ENCODE results near the gene HHIP. TPM values are rescaled to one million over a fixed set of nuclear protein-coding genes. Genes with fewer than 3 reads are reported as not detected.

HHIP gene
- total RNA-seq, 1 experiment from 2014 or later, result 0.28 TPM

DNA sequence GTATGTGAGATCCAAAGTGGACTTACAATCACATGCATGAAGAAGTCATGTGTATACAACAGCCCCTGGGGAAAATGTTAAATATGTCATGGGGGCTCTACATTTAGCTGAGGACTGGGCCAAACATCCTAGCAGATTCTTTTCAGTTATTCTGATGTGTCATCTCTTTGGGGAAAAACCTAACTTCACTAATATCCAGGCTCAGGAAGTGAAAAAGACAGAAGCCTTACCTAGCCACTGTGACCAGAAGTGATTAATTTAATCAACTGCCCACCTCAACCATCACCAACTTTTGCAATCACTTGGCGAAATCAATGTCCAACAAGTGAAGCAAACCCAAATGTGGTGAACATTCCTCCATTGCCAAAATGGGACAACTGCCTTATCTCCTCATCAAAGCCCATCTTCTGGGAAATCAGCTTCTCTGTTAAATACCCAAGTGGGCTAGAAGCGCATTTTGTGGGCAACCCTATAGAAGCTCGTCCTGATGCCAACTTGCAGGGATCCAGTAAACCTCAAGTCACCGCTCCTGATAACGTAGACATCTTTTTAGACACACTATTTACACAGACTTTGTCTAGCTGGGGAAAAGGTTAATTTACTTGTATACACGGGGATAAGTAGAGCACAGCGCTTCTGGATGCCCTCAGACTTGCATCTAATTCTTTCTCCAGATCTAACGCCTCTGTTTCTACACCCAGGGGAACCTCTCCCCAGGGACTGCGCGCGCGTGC, 1.4 kb upstream of the HHIP start:
- Histone ChIP-seq H3K4me3 (ENCODE audit: low read depth, low read length, poor library complexity, severe bottlenecking) (no peak overlapping the region), H3K36me3 (ENCODE audit: insufficient read depth, low read length, poor library complexity, severe bottlenecking) (no peaks in the 10 kb centered on the region), H3K27ac (ENCODE audit: low read depth, low read length, poor library complexity, severe bottlenecking) (no peak overlapping the region), H3K27me3 (replicated peaks; ENCODE audit: insufficient read depth, low read depth, low read length, poor library complexity) (peaks cover 37% of the 10 kb centered on the region), H3K9me3 (ENCODE audit: low read depth, low read length, poor library complexity, severe bottlenecking) (no peaks in the 10 kb centered on the region), H3K4me1 (ENCODE audit: insufficient read depth, low read length, poor library complexity, severe bottlenecking) (peaks cover 15% of the 10 kb centered on the region)
- POLR2A ChIA-PET (ENCODE audit: low non-redundant PET), result no interaction called here
- no peak for TF ChIP-seq CTCF (conservative IDR thresholded peaks at IDR 0.05; ENCODE audit: low read depth, low read length)
- no peak for TF ChIP-seq EZH2 (IDR thresholded peaks at IDR 0.05; ENCODE audit: borderline replicate concordance, low read depth, low read length, poor library complexity, severe bottlenecking)
- CTCF ChIA-PET, result no interaction called here
- BruUV-seq (replicated peaks), result no TSS peak
- intact Hi-C loops (cut with micrococcal nuclease; ENCODE audit: unreplicated experiment), result loop anchor here (10.0 kb wide), 1 partner anchor 410 kb away; no protein-coding TSS in a partner anchor
- DNase-seq (ENCODE audit: low spot score), result no peak

DNA sequence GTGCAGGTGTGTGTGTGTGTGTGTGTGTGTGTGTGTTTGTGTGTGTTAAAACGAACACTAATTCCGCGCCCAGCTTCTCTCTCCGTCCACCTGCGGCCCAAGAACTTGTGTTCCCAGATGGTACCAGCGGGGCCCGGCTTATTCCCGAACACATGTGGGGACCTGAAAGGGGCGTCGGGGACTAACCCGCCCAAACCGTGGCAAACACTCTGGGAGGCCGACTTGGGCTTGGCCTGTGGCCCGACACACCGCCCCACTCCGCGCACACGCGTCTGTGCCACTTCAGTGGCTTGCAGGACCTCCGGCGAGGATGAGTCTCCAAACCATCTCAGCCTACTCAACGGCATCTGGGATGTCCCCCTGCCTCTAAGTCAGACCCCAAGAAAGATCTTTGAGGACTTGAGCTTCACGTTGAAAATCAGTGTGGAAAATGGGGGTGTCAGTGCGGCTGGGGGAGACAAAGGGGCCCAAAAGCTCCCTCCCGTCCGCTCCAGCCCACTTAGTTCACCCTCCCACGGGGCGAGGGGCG, 790 bp upstream of the HHIP start:
- Histone ChIP-seq H3K9me3 (ENCODE audit: low read depth, low read length, poor library complexity, severe bottlenecking) (no peaks in the 10 kb centered on the region), H3K27ac (ENCODE audit: low read depth, low read length, poor library complexity, severe bottlenecking) (no peak overlapping the region), H3K27me3 (replicated peaks; ENCODE audit: insufficient read depth, low read depth, low read length, poor library complexity) (peaks cover 37% of the 10 kb centered on the region), H3K4me1 (ENCODE audit: insufficient read depth, low read length, poor library complexity, severe bottlenecking) (peaks cover 18% of the 10 kb centered on the region), H3K36me3 (ENCODE audit: insufficient read depth, low read length, poor library complexity, severe bottlenecking) (no peaks in the 10 kb centered on the region), H3K4me3 (ENCODE audit: low read depth, low read length, poor library complexity, severe bottlenecking) (peak overlapping the region; percentile 46)
- no peak for TF ChIP-seq CTCF (conservative IDR thresholded peaks at IDR 0.05; ENCODE audit: low read depth, low read length)
- TF ChIP-seq EZH2 (IDR thresholded peaks at IDR 0.05; ENCODE audit: borderline replicate concordance, low read depth, low read length, poor library complexity, severe bottlenecking), result no peak
- CTCF ChIA-PET, result no interaction called here
- no TSS peak for BruUV-seq (replicated peaks)
- no peak for DNase-seq (ENCODE audit: low spot score)
- POLR2A ChIA-PET (ENCODE audit: low non-redundant PET), result no interaction called here
- intact Hi-C loops (cut with micrococcal nuclease; ENCODE audit: unreplicated experiment), result loop anchor here (10.0 kb wide), 1 partner anchor 410 kb away; no protein-coding TSS in a partner anchor

- TF ChIP-seq EZH2 (IDR thresholded peaks at IDR 0.05; ENCODE audit: borderline replicate concordance, low read depth, low read length, poor library complexity, severe bottlenecking) (no peak), CTCF (conservative IDR thresholded peaks at IDR 0.05; ENCODE audit: low read depth, low read length) (no peak)
- H3K4me3 ChIP-seq (ENCODE audit: low read depth, low read length, poor library complexity, severe bottlenecking), result peak overlapping the region; percentile 46
- intact Hi-C loops (cut with micrococcal nuclease; ENCODE audit: unreplicated experiment), result loop anchor here (10.0 kb wide), 1 partner anchor 408 kb away; no protein-coding TSS in a partner anchor
- no peaks in the 10 kb centered on the region for H3K9me3 ChIP-seq (ENCODE audit: low read depth, low read length, poor library complexity, severe bottlenecking)
- H3K27me3 ChIP-seq (replicated peaks; ENCODE audit: insufficient read depth, low read depth, low read length, poor library complexity), result peaks cover 37% of the 10 kb centered on the region
- H3K36me3 ChIP-seq (ENCODE audit: insufficient read depth, low read length, poor library complexity, severe bottlenecking), result no peaks in the 10 kb centered on the region
- BruUV-seq (replicated peaks), result no TSS peak
- H3K27ac ChIP-seq (ENCODE audit: low read depth, low read length, poor library complexity, severe bottlenecking), result no peak overlapping the region
- ChIA-PET POLR2A (ENCODE audit: low non-redundant PET) (no interaction called here), CTCF (no interaction called here)
- peaks cover 25% of the 10 kb centered on the region for H3K4me1 ChIP-seq (ENCODE audit: insufficient read depth, low read length, poor library complexity, severe bottlenecking)
- DNase-seq (ENCODE audit: low spot score), result peak; percentile 18
Observed at GRCh38 chr4:144646523-144647094, 653 bp downstream of the HHIP start.

All from A673 (cell line).